GM19397 (cell line): ENCODE measurements around the gene ESR1.
"Not testable (repeated sequence)": the region's sequence is repeated elsewhere in the genome, so short reads cannot be mapped to it uniquely, and the experiment has no call there.

Source experiments
- ATAC-seq: cut with Tn5 transposase; IDR thresholded peaks from one replicate; pipeline ENCODE4 v1.9.1; 2021; ENCODE audit warnings: mild to moderate bottlenecking, moderate library complexity; ENCODE audit not compliant: unreplicated experiment

ESR1 gene

DNA sequence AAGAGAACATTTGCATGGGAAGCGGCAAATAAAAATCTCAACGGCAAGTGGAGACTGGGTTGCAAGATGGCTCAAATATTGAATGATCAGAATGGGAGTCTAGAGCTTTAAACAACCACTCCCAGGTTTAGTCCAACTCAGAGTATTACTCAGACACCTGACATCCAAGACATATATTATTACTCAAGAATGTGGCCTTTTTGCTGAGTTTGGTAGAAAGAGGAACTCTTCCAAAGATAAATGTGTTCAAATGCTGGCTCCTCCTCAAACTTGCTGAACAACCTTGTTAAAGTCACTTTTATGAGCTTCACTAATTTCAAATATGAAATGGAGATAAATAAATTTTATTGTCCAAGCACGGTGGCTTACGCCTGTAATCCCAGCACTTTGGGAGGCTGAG is 77.8 kb downstream of the ESR1 start:
- ATAC-seq = no peak

DNA sequence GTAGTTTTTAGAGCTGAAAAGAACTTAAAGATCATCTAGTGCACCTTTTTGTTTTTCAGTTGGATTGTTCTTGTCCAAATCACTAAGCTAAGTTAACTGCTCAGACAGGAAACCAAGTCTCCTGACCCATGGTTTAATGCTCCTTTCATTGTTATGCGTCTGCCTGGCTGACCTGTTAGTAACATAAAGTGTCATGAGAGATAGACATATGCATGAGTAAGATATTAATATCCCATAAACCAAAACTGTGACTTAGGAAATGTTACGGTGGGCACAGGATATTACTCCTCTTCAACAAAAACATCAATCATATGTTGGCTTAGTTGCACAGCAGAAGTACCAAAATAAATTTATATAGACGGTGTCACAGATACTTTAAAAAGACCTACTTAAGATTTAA is 84.0 kb downstream of the ESR1 start:
- ATAC-seq = no peak

DNA sequence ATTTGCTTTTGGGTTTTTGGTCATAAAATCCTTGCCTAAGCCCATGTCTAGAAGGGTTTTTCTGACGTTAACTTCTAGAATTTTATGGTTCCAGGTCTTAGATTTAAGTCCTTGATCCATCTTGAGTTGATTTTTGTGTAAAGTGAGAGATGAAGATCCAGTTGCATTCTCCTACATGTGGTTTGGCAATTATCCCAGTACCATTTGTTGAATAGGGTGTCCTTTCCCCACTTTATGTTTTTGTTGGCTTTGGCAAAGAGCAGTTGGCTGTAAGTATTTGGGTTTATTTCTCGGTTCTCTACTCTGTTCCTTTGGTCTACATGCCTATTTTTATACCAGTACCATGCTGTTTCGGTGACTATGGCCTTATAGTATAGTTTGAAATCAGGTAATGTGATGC is 86.9 kb downstream of the ESR1 start:
- not testable (repeated sequence) for ATAC-seq

DNA sequence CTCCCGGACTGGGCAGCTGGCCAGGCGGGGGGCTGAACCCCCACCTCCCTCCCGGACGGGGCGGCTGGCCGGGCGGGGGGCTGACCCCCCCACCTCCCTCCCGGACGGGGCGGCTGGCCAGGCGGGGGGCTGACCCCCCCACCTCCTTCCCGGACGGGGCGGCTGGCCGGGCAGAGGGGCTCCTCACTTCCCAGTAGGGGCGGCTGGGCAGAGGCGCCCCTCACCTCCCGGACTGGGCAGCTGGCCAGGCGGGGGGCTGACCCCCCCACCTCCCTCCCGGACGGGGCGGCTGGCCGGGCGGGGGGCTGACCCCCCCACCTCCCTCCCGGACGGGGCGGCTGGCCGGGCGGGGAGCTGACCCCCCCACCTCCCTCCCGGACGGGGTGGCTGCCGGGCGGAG is 91.7 kb downstream of the ESR1 start:
- not testable (repeated sequence) for ATAC-seq

DNA sequence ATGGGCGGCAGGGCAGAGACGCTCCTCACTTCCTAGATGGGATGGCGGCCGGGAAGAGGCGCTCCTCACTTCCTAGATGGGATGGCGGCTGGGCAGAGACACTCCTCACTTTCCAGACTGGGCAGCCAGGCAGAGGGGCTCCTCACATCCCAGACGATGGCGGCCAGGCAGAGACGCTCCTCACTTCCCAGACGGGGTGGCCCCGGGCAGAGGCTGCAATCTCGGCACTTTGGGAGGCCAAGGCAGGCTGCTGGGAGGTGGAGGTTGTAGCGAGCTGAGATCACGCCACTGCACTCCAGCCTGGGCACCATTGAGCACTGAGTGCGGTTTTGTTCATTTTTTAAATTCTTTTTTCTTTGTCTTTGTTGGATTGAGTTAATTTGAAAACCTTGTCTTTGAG is 92.3 kb downstream of the ESR1 start:
- ATAC-seq = not testable (repeated sequence)

DNA sequence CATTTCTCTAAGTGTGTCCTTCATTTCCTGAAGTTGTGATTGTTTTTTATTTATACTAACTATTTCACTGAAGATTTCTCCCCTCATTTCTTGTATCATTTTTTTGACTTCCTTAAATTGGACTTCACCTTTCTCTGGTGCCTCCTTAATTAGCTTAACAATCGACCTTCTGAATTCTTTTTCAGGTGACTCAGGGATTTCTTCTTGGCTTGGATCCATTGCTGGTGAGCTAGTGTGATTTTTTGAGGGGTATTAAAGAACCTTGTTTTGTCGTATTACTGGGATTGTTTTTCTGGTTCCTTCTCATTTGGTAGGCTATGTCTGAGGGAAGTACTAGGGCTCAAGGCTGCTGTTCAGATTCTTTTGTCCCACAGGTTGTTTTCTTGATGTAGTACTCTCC is 92.8 kb downstream of the ESR1 start:
- ATAC-seq = no peak

DNA sequence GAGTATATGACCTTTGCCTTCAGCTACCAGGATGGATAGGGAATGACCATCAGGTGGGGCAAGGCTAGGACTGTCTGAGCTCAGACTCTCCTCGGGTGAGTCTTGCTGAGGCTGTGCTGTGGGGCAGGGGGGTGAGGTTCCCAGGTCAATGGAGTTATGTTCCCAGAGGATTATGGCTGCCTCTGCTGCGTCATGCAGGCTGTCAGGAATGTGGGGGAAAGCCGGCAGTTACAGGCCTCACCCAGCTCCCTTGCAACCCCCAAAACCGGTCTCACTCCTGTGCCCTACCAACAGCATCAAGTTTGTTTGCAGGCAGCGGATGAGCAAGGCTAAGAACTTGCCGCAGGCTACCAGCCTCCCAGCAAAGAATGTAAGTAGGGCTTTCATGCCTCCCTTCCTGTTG is 93.5 kb downstream of the ESR1 start:
- no peak for ATAC-seq

DNA sequence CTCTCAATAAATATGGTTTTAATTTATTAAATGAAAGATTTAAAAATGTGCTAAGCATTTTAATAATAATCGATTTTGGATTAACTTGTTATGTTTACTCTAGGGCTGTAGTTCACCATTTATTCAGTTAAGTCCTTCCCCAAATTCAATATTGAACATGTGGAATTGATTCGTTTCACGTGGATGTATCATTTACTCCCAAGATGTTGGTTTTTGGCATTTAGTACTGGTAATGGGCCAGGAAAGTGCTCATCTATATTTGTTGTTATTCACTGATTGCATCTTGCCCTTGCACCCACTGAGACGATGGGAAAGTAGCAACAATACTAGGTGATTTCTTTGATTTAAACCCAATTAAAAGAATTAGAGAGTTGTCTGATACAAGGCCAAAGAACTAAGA is 97.1 kb downstream of the ESR1 start:
- ATAC-seq = no peak

DNA sequence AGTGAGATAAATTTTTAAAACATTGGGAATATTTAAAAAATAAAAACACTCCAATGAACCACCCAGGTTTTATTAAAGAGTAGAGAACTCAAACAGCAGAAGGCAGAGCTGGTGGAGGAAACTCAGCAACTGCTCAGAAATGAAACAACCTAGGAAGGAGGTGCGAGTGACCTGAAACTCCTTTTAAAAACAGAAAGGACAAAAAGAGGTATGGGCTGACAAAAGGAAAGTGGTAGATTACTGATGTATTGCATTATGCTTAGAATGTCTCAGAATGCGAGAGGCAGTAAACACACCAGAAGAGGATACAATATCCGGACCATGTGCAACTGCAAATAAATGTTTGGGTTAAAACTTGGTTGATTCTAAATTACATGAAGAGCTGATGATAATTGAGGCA is 97.6 kb downstream of the ESR1 start:
- ATAC-seq = no peak

DNA sequence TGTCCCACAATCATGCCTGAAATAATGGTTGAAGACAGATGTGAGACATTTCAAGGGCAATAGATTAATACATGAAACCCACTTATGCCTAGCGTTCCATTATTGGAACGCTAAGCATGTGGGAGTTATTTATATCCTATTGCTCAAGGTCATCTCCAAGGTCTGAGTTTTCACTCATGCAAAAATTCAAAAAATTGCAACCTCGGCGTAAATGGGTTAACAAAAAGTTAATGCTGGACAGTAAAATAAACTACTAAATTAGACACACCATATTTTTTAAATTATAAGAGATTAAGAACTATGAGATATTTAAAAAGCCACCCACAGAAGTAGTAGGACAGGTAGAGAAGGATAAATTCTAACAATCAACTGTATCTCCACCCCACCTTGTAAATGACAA is 98.4 kb downstream of the ESR1 start:
- no peak for ATAC-seq

DNA sequence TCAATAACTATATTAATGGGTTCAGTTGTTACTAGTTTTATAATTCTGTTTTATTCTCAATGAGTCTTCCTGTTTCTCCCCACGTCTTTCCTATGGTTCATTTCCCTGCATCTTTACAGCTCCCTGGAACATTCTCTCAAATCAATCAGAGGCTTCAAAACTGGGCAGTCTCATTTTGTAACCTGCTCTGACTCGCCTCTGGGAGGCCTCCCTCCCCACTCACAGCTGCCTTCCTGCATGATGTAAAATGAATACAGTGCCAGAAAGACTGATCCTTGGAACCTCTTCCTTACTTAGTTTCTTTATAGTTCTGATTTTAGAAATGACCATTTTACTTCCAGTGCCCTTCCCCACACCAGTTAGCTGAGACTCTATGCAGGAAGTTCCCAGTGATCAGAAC is 103.9 kb downstream of the ESR1 start:
- no peak for ATAC-seq

DNA sequence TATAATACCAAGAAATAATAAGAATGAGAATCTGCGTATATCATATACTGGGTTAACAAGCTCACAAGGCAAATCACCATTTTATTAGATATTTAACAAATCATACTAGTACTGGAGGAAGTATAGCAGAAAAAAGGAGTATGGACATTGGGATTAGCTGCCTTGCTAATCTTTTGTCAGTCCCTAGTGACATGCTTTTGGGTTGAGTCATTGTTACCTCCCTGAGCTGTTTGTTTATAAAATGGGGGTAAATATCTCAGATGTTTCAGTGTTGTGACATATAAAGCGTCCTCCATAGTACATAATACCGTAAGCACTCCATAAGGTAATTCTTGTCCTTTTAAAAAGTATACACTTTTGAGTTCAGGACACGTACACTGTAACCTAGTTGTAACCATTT is 107.0 kb downstream of the ESR1 start:
- ATAC-seq = no peak

DNA sequence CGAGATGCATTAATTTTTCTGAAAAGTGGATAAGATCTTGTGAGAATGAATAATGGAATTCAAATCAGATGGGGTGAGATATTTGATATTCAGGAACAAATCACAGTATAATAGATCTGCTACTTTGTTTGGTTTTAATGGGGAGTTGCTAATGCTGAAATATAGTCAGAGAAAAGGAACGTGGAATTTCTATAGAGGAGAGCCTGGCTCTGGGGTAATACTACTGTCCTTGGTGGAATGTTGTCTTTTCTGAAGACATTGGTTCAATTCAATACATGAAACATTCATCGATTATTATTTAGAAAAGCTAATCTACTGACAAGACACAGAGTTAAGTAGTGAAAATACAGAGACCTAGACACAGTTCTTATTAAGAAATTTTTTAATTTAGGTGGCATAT is 108.6 kb downstream of the ESR1 start:
- ATAC-seq = no peak

DNA sequence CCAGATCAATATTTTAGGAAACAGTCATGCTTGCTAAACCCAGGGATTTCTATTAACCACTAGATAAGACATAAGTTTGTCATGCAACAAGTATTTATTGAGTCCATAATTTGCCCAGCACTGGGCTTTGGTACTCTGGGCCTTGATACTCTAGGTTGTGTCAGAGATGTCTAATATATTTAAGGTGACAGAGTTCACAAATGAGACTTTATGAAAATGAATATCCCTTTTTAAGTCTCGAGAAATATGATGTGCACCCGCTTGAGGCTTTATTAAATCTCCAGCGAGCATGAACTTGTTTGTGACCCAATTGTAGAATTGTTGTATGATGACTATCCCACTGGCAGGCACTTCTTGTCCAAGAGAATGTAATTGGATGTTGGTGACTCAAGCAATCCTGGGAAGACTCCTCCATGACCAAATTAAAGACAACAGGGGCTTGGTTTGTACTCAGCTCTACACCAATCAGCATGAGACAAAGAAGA is 109.2 kb downstream of the ESR1 start:
- ATAC-seq = no peak

DNA sequence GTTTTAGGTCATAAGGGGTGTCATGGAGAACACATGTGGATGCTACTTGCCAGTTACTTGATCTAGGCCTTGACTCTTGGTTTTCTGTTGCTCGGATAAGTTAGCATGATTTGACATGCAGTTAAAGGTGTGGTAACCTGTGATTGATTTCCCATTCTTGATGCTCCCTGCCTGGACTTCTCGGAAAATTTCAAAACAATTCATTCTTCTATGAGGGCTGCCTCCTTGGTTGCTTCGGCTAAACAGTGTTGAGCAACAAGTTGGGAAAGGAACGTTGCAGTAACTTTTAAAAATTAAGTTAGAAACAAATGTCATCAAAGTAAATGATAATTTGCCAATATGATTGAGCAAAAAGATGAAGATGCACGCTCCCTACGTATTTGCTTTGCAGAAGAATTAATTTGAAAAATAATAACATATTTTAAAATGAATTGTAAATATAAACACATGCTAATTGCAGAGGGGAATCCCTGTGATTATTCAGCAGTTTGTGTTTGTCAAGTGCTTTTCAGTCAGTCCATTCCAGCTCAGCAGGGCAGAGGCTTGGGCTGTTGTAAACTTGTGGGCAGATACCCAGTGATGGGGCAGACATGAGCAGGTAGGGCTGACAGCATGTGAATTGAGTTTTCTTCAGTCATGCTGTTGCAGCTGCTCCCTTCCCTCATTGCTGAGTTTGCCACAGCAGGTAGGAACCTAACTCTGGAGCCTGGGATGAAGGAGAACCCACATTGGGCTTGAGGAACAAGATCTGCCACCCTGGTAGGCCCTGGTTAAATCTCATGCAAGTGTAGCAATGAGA is 110.2 kb downstream of the ESR1 start:
- ATAC-seq = no peak

DNA sequence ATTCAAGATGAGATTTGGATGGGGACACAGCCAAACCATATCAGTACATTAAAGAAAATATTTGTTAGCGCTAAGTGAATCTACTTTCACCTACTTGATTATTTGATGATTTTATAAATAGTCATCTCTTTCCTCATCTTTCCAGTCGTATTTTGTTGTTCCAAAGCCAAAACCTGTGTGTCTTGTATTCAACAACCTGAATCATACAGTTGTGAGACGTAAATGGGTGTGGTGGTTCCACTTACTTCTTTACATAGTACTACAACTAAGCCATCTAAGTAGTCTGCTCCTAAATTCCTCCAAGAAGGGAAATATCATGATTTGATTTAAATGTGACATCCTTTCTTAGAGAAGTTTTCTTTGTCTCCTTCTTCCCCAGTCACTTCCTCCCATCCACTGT is 132.8 kb downstream of the ESR1 start:
- no peak for ATAC-seq

DNA sequence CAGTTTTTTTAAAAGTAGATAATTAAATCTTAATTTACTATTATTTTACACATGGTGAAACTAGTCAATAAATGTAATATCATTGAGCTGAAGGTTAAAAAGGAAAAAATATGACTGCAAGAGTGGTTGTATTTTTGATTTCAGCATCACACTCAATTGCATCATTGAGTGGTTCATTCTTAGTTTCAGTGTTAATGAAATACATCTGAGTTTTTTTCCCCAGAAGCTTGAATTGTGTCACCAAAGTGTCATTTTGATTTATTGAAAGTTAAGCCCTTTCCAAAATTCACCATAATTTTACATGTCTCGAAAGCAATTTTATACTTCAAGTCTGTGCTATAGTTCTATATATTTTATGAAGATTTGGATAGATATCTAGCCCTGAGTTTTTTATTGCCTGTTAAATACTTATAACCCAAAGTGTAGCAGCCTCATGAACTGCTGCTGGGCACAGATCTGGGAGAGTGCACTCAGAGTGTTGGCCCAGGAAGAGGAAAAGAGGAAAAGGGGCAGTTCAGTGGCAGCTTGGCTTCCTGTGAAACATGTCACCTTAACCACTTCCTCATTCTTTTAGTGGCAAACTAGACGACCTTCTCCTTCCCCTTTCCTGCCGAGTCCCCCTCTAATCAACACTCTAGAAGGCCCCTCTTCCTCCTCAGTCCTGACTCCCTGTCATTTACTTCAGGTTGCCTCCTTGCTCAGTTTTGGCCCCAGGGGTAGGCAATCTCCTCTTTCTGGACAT is 140.7 kb downstream of the ESR1 start:
- no peak for ATAC-seq

DNA sequence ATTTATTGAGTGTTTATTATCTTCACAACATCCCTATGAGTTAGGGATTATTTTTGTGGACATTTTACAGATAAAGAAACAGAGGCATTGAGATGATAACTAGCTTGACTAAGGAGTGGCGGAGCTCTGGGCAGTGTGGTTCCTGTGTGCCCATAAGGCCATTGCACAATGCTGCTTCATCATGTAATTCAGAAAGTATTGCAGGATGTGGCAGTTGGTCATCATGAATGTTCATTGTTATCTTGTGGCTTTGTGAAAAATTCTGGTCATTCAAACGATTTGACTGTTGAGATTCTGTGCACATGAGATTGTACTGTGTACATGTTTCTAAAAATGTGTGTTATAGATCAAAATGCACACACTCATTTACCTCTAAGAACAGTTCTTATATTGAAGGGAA is 150.8 kb downstream of the ESR1 start:
- no peak for ATAC-seq

DNA sequence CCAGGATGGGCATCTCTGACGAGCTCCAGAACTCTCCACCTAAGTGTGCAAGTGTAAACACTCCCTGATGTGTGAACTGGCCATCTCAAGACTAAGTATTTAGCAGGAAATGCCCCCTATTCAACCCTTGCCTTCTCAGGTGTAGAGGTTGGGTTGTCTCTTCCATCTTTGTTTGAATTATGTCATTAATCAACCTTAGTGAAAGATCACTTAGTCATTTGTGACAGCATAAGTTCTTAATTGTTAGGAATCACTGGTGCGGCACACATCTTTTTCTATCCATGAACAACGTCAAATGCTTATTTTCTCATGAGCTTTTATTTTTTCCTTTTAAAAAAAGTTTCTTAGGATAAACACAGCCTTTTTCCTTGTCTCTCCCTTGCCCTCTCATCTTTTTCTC is 151.6 kb downstream of the ESR1 start:
- ATAC-seq = no peak

DNA sequence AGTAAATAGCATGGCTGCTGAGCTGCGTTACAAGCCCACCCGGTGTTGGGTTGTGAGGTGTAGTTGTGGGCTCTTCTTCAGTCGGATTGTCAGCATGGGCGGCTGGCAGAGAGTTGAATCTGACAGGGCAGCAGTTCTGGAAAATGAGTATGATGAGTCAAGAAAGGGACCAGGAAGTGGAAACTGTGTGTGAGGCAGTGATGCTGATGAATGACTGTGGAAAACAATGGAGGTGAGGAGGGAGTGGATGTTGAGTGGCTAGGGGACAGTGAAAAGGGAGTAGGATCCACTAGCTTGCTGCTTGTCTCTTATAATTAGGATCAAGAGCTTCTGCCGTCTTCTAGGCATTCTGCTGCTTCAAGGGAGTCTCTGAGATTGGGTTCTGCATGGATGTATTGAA is 154.3 kb downstream of the ESR1 start:
- ATAC-seq = no peak

DNA sequence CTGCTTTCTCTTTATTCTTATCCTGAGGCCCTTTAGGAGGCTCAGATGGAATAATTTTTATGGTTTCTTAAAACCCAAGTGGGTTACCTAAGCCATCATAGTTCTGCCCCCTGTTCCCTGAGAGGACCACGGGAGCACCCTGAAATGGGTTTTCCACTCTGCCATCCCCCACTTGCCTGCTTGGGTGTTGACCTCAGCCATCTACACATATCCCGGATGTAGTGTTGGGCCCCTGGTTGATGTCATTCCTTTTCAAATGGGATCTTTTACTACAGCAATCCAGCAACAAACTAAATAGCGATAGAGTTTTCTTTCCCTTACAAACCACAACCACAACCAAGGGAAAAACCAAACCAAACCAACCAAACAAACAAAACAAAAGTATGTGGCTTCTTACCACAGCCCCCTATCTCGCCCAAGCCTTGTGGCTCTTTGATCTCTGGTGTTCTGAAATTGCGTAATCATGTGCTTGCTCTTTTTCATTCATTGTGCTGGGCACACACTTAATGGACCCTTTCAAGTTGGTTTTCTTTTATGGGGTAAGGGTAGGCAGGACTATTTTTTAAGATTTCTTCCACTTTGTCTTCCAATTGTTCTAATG is 154.9 kb downstream of the ESR1 start:
- ATAC-seq = no peak

DNA sequence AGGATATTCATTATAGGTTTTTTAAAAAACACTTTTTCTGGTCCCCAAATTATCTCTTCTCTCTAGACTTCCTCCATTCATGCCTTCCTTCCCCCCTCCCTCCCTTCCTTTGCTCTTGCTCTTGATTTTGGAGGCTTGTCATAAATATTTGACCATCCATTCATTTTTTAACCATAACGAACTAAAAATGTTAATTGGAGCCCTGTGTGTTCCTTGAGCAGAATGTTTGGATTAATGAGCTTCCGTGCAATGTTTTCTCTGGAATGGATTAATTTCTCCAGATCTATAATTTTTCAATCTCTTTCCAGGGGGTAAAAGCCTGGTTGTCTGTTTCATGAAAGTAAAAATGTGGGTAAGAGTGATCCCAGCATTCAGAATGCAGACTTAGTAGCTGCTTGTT is 155.5 kb downstream of the ESR1 start:
- ATAC-seq = no peak
